Loucy (cell line): ENCODE results near the gene ZNF431.
A peak's percentile ranks its signal among the peaks of the same experiment; 100 is the strongest.

Experiments used
- H2AFZ ChIP-seq: fragments of 200-600 bp; sonication (generic); 2 replicates; pipeline ENCODE4 v1.6.0; 2016; ENCODE audit warnings: antibody characterized with exemption, mild to moderate bottlenecking, low read length, moderate library complexity
- H3F3A ChIP-seq: fragments of 200-600 bp; 2 replicates; pipeline ENCODE4 v1.6.0; 2016; ENCODE audit warnings: antibody characterized with exemption, low read depth, mild to moderate bottlenecking
- H3K27me3 ChIP-seq: fragments of 200-600 bp; sonication (generic); 2 replicates; pipeline ENCODE4 v1.6.1; 2014; ENCODE audit warnings: low read length, mild to moderate bottlenecking; ENCODE audit not compliant: insufficient read depth, poor library complexity, severe bottlenecking
- H3K36me3 ChIP-seq: fragments of 200-600 bp; sonication (generic); 2 replicates; pipeline ENCODE4 v1.6.1; 2016; ENCODE audit warnings: low read length; ENCODE audit not compliant: insufficient read depth
- H3K4me1 ChIP-seq: fragments of 200-600 bp; sonication (generic); 2 replicates; pipeline ENCODE4 v1.5.1; 2014; ENCODE audit warnings: low read length, mild to moderate bottlenecking; ENCODE audit not compliant: insufficient read depth, poor library complexity, severe bottlenecking
- H3K4me2 ChIP-seq: fragments of 200-600 bp; sonication (generic); 2 replicates; pipeline ENCODE4 v1.6.0; 2014; ENCODE audit warnings: antibody characterized with exemption, low read length, low read depth, mild to moderate bottlenecking; ENCODE audit not compliant: poor library complexity, severe bottlenecking
- H3K4me3 ChIP-seq: fragments of 200-600 bp; sonication (generic); 2 replicates; pipeline ENCODE4 v1.5.1; 2014; ENCODE audit warnings: low read length, mild to moderate bottlenecking, mixed read lengths; ENCODE audit not compliant: poor library complexity, severe bottlenecking
- H3K79me2 ChIP-seq: fragments of 200-600 bp; sonication (generic); 2 replicates; pipeline ENCODE4 v1.6.1; 2014; ENCODE audit warnings: low read length; ENCODE audit not compliant: insufficient read depth
- H3K9ac ChIP-seq: fragments of 200-600 bp; sonication (generic); 2 replicates; pipeline ENCODE4 v1.6.0; 2014; ENCODE audit warnings: mild to moderate bottlenecking, low read depth, low read length, moderate library complexity; ENCODE audit not compliant: poor library complexity, severe bottlenecking
- H3K9me2 ChIP-seq: fragments of 200-600 bp; sonication (generic); replicated peaks from 2 replicates; pipeline ENCODE4 v1.6.1; 2016; ENCODE audit warnings: low read depth, low read length, mixed read lengths
- H3K9me3 ChIP-seq: fragments of 200-600 bp; sonication (generic); 2 replicates; pipeline ENCODE4 v1.6.1; 2014; ENCODE audit warnings: mild to moderate bottlenecking, antibody characterized with exemption, low read length, low read depth; ENCODE audit not compliant: insufficient read depth
- H4K20me1 ChIP-seq: fragments of 200-600 bp; sonication (generic); 2 replicates; pipeline ENCODE4 v1.6.0; 2014; ENCODE audit warnings: antibody characterized with exemption, low read length, mild to moderate bottlenecking; ENCODE audit not compliant: insufficient read depth, poor library complexity, severe bottlenecking
- CTCF ChIP-seq: fragments of 200-600 bp; sonication (generic); conservative IDR thresholded peaks from 2 replicates; pipeline ENCODE4 v1.5.1; 2014; ENCODE audit warnings: mild to moderate bottlenecking, antibody characterized with exemption, low read length
- EZH2phosphoT487 ChIP-seq: fragments of 200-600 bp; IDR thresholded peaks from 2 replicates; pipeline ENCODE4 v1.6.1; 2018; ENCODE audit warnings: antibody characterized with exemption, mild to moderate bottlenecking, moderate library complexity, borderline replicate concordance

The ZNF431 gene

GRCh38 chr19:21128901-21129698 lies 12.7 kb upstream of the ZNF431 start:
- H3K36me3 ChIP-seq = no peaks in the 10 kb centered on the region
- H3K9me3 ChIP-seq = no peaks in the 10 kb centered on the region
- no peak for TF ChIP-seq EZH2phosphoT487
- TF ChIP-seq CTCF = no peak
- peaks cover 7% of the 10 kb centered on the region for H3K4me1 ChIP-seq
- H4K20me1 ChIP-seq = no peaks in the 10 kb centered on the region
- no peaks in the 10 kb centered on the region for H3K27me3 ChIP-seq
- H3K9me2 ChIP-seq = no peaks in the 10 kb centered on the region
- peak overlapping the region; percentile 29 for H3K9ac ChIP-seq
- H3K79me2 ChIP-seq = no peaks in the 10 kb centered on the region
- peak overlapping the region; percentile 72 for H2AFZ ChIP-seq
- H3K4me3 ChIP-seq = no peak overlapping the region
- H3K4me2 ChIP-seq = peak overlapping the region; percentile 26
- H3F3A ChIP-seq = no peaks in the 10 kb centered on the region

GRCh38 chr19:21130097-21130775 lies 11.6 kb upstream of the ZNF431 start:
- no peaks in the 10 kb centered on the region for H3F3A ChIP-seq
- no peak overlapping the region for H3K4me2 ChIP-seq
- H3K79me2 ChIP-seq = no peaks in the 10 kb centered on the region
- H3K4me3 ChIP-seq = no peak overlapping the region
- H3K9ac ChIP-seq = no peak overlapping the region
- no peak for TF ChIP-seq EZH2phosphoT487
- no peak for TF ChIP-seq CTCF
- H3K36me3 ChIP-seq = no peaks in the 10 kb centered on the region
- no peaks in the 10 kb centered on the region for H4K20me1 ChIP-seq
- no peaks in the 10 kb centered on the region for H3K9me3 ChIP-seq
- no peaks in the 10 kb centered on the region for H3K9me2 ChIP-seq
- H3K4me1 ChIP-seq = peaks cover 14% of the 10 kb centered on the region
- no peaks in the 10 kb centered on the region for H3K27me3 ChIP-seq
- H2AFZ ChIP-seq = no peak overlapping the region

- Histone ChIP-seq H3K4me3 (no peak overlapping the region), H4K20me1 (no peaks in the 10 kb centered on the region), H3K4me2 (no peak overlapping the region), H3F3A (no peaks in the 10 kb centered on the region), H3K79me2 (no peaks in the 10 kb centered on the region), H3K4me1 (peaks cover 15% of the 10 kb centered on the region), H3K9me3 (no peaks in the 10 kb centered on the region), H3K9me2 (no peaks in the 10 kb centered on the region), H3K9ac (no peak overlapping the region), H3K36me3 (no peaks in the 10 kb centered on the region), H3K27me3 (no peaks in the 10 kb centered on the region), H2AFZ (no peak overlapping the region)
- no peak for TF ChIP-seq CTCF
Observed at GRCh38 chr19:21133633-21134032, 8.2 kb upstream of the ZNF431 start.
